ENCODE measurements around the gene CSRP2. TPM values are rescaled to one million over a fixed set of nuclear protein-coding genes. Genes with fewer than 3 reads are reported as not detected.

CSRP2 gene
- total RNA-seq, 1 experiment from 2014 or later: 7.8 TPM

GRCh38 chr12:76881142-76881541 lies 2.3 kb upstream of the CSRP2 start:
- H3K4me1 ChIP-seq (ENCODE audit: control insufficient read depth, insufficient read depth, low read length): peaks cover 10% of the 10 kb centered on the region
- H3K27me3 ChIP-seq (ENCODE audit: control insufficient read depth, insufficient read depth, low read length): peaks cover 9% of the 10 kb centered on the region
- intact Hi-C loops (cut with micrococcal nuclease; ENCODE audit: unreplicated experiment): no loop called here
- ChIA-PET POLR2A (no interaction called here), CTCF (no interaction called here)
- in situ Hi-C loops (cut with HindIII; ENCODE audit: low pct_unique_long_range_greater_than_20kb, low sequenced_read_pairs): no loop called here
- H3K4me3 ChIP-seq (ENCODE audit: low read depth in 2 of 2, low read length in 2 of 2): no peak overlapping the region
- peaks cover 4% of the 10 kb centered on the region; the same call in 1 of the 2 replicates for H3K36me3 ChIP-seq (ENCODE audit: control insufficient read depth, insufficient read depth, low read length)
- no peak for DNase-seq (ENCODE audit: low read depth, low spot score)
- H3K27ac ChIP-seq (ENCODE audit: low read length): no peak overlapping the region
- no TSS peak for BruUV-seq (replicated peaks)
- TF ChIP-seq POLR2AphosphoS5 (IDR thresholded peaks at IDR 0.05; ENCODE audit: low read depth, low read length): no peak
- TF ChIP-seq, protein P1, sequence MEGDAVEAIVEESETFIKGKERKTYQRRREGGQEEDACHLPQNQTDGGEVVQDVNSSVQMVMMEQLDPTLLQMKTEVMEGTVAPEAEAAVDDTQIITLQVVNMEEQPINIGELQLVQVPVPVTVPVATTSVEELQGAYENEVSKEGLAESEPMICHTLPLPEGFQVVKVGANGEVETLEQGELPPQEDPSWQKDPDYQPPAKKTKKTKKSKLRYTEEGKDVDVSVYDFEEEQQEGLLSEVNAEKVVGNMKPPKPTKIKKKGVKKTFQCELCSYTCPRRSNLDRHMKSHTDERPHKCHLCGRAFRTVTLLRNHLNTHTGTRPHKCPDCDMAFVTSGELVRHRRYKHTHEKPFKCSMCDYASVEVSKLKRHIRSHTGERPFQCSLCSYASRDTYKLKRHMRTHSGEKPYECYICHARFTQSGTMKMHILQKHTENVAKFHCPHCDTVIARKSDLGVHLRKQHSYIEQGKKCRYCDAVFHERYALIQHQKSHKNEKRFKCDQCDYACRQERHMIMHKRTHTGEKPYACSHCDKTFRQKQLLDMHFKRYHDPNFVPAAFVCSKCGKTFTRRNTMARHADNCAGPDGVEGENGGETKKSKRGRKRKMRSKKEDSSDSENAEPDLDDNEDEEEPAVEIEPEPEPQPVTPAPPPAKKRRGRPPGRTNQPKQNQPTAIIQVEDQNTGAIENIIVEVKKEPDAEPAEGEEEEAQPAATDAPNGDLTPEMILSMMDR (IDR thresholded peaks at IDR 0.05): no peak
- no peak for TF ChIP-seq TCF7L2 (IDR thresholded peaks at IDR 0.05; ENCODE audit: low read depth, low read length)
- TF ChIP-seq, protein P2, sequence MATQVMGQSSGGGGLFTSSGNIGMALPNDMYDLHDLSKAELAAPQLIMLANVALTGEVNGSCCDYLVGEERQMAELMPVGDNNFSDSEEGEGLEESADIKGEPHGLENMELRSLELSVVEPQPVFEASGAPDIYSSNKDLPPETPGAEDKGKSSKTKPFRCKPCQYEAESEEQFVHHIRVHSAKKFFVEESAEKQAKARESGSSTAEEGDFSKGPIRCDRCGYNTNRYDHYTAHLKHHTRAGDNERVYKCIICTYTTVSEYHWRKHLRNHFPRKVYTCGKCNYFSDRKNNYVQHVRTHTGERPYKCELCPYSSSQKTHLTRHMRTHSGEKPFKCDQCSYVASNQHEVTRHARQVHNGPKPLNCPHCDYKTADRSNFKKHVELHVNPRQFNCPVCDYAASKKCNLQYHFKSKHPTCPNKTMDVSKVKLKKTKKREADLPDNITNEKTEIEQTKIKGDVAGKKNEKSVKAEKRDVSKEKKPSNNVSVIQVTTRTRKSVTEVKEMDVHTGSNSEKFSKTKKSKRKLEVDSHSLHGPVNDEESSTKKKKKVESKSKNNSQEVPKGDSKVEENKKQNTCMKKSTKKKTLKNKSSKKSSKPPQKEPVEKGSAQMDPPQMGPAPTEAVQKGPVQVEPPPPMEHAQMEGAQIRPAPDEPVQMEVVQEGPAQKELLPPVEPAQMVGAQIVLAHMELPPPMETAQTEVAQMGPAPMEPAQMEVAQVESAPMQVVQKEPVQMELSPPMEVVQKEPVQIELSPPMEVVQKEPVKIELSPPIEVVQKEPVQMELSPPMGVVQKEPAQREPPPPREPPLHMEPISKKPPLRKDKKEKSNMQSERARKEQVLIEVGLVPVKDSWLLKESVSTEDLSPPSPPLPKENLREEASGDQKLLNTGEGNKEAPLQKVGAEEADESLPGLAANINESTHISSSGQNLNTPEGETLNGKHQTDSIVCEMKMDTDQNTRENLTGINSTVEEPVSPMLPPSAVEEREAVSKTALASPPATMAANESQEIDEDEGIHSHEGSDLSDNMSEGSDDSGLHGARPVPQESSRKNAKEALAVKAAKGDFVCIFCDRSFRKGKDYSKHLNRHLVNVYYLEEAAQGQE (IDR thresholded peaks at IDR 0.05; ENCODE audit: insufficient read depth in 1 of 2, low read depth in 2 of 2, low read length in 1 of 2): no peak
- TF ChIP-seq SIN3A (IDR thresholded peaks at IDR 0.05; ENCODE audit: borderline replicate concordance, insufficient read depth, low read depth, low read length): no peak
- H3K9me3 ChIP-seq (ENCODE audit: control insufficient read depth, insufficient read depth, low read depth, low read length): no peaks in the 10 kb centered on the region
- no peak for ATAC-seq

DNA sequence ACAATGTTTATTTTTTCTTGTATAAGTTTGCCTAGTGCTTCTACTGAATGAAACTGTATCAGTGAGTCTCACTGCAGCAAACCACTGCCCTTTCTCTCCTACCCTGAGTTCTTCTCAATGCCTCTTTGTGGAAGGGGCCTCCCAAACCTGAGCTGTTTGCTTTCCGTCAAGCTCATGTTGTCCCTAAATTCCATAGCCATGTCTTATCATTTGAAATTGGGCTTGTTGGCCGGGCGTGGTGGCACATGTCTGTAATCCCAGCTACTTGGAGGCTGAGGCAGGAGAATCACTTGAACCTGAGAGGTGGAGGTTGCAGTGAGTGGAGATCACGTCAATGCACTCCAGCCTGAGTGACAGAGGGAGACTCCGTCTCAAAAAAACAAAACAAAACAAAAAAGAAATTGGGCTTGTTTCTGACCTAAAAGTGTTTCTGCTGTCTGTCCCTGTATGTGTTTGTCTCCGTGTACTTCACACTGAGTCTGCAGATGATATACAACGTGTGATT lies 1.8 kb upstream of the CSRP2 start:
- H3K4me1 ChIP-seq (ENCODE audit: control insufficient read depth, insufficient read depth, low read length): peaks cover 10% of the 10 kb centered on the region
- ChIA-PET CTCF (no interaction called here), POLR2A (no interaction called here)
- H3K27ac ChIP-seq (ENCODE audit: low read length): no peak overlapping the region
- peaks cover 11% of the 10 kb centered on the region for H3K27me3 ChIP-seq (ENCODE audit: control insufficient read depth, insufficient read depth, low read length)
- TF ChIP-seq TCF7L2 (IDR thresholded peaks at IDR 0.05; ENCODE audit: low read depth, low read length): no peak
- TF ChIP-seq POLR2AphosphoS5 (IDR thresholded peaks at IDR 0.05; ENCODE audit: low read depth, low read length): no peak
- TF ChIP-seq SIN3A (IDR thresholded peaks at IDR 0.05; ENCODE audit: borderline replicate concordance, insufficient read depth, low read depth, low read length): no peak
- no peak for ATAC-seq
- H3K9me3 ChIP-seq (ENCODE audit: control insufficient read depth, insufficient read depth, low read depth, low read length): no peaks in the 10 kb centered on the region
- H3K36me3 ChIP-seq (ENCODE audit: control insufficient read depth, insufficient read depth, low read length): peaks cover 4% of the 10 kb centered on the region; the same call in 1 of the 2 replicates
- in situ Hi-C loops (cut with HindIII; ENCODE audit: low pct_unique_long_range_greater_than_20kb, low sequenced_read_pairs): no loop called here
- DNase-seq (ENCODE audit: low read depth, low spot score): no peak
- BruUV-seq (replicated peaks): no TSS peak
- intact Hi-C loops (cut with micrococcal nuclease; ENCODE audit: unreplicated experiment): no loop called here
- H3K4me3 ChIP-seq (ENCODE audit: low read depth in 2 of 2, low read length in 2 of 2): no peak overlapping the region

All from Panc1 (cell line).